Left ventricle myocardium superior (tissue), 1 donor: ENCODE results near the gene KATNAL2. TPM values are rescaled to one million over a fixed set of nuclear protein-coding genes. Genes with fewer than 3 reads are reported as not detected.

Experiments used
- ATAC-seq: fragments of 200-7000 bp; cut with Tn5 transposase; one replicate; pipeline ENCODE4 v1.9.1; 2020; ENCODE audit warnings: mild to moderate bottlenecking, moderate library complexity
- DNase-seq: peaks from one replicate; pipeline ENCODE4 v3.0.0-alpha.2; 2020
- intact Hi-C: fragments of 100-400 bp; cut with micrococcal nuclease; formaldehyde crosslinking; loops from one replicate; pipeline ENCODE4 v1.11.0; 2022
- total RNA-seq: library from RNA; stranded (reverse); fragmentation: NEBNext Ultra II Directional; extraction: Animal tissue kit (Norgen Biotek cat#: 25700); gene quantifications from one replicate; pipeline ENCODE4 v1.2.1, GENCODE V29; 2021
- donor health status: DM: no; HTN: yes; CAD: no; lungs with severe emphysema.

KATNAL2 gene
- total RNA-seq, 1 donor from 2014 or later, result 2.7 TPM

GRCh38 chr18:47150824-47151366, 233.5 kb downstream of the KATNAL2 start:
- DNase-seq (no peak), ATAC-seq (peak; percentile 33)
- intact Hi-C loops, result no loop called here

DNA sequence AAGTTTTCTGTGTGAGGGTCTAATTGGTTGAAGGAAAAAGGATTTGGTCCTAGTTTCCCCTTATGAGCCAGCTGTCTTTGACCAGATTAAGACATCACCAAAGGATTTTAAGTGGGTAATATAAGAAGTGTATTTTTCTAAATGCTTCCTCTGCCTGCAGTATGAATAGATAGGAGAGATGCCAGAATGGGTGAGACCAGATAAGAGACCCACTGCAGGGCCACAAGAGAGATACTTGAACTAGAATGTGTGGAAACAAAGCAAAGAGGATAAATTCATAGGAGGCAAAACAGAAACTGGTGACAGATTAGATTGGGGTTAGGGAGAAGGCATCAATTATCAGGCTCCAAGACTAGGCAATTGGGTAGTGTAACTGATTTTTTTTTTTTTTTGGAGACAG, 234.0 kb downstream of the KATNAL2 start:
- intact Hi-C loops, result no loop called here
- ATAC-seq, result no peak

More for the DNA sequence above, 234.0 kb downstream of the KATNAL2 start:
- DNase-seq, result no peak

Other genes with a start within 250 kb of the KATNAL2 start
- 5.4 TPM for gene ST8SIA5, start 160.5 kb upstream of the KATNAL2 start, total RNA-seq
- gene PIAS2, start 95 bp upstream of the KATNAL2 start, total RNA-seq, result 29.6 TPM
- gene ELOA2, start 118.0 kb downstream of the KATNAL2 start, total RNA-seq, result not detected
- 40.2 TPM for gene HDHD2, start 232.9 kb downstream of the KATNAL2 start, total RNA-seq